Activated CD4-positive, alpha-beta T cell treated with anti-CD3 and anti-CD28 coated beads for 48 hours (primary cell): ENCODE results near the gene FNDC4.

ENCODE experiments used
- DNase-seq: peaks from one replicate; pipeline ENCODE4 v3.0.0-alpha.2; 2020

Gene FNDC4

DNA sequence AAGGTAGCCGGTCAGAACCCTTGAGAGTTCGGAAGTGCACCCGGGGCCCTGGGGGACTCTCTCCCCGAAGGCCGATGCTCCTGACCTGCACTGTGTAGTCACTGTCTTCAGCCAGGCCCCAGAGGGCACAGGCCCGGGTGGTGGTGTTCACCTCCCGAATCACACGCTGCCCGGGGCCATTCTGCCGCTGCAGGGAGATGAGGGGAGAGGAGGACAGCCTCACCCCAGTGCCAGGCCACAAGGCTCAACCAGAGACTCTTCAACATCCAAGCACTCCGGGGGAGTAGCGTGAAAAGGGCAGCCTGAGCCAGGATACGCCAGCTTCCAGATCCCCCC, 1.1 kb downstream of the FNDC4 start:
- DNase-seq = no peak

DNA sequence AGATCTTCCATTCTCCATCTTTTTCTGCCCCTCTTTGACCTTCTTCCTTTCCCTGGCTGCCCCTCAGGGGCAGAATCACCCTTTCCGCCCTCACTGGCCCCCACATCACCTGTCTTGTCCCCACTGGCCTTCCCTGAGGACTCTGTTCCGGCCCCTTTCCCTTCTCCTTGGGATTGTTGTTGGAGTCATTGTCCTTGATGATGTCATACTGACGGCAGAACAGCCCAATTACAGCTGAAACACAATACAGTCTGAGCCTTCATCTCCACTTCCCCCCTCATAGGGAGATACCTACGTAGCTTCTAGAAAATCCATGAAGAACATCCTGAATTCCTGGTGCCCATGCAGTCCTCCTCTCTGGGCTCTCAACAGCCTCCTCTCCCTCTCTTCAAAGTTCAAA, 2.4 kb downstream of the FNDC4 start:
- no peak for DNase-seq

DNA sequence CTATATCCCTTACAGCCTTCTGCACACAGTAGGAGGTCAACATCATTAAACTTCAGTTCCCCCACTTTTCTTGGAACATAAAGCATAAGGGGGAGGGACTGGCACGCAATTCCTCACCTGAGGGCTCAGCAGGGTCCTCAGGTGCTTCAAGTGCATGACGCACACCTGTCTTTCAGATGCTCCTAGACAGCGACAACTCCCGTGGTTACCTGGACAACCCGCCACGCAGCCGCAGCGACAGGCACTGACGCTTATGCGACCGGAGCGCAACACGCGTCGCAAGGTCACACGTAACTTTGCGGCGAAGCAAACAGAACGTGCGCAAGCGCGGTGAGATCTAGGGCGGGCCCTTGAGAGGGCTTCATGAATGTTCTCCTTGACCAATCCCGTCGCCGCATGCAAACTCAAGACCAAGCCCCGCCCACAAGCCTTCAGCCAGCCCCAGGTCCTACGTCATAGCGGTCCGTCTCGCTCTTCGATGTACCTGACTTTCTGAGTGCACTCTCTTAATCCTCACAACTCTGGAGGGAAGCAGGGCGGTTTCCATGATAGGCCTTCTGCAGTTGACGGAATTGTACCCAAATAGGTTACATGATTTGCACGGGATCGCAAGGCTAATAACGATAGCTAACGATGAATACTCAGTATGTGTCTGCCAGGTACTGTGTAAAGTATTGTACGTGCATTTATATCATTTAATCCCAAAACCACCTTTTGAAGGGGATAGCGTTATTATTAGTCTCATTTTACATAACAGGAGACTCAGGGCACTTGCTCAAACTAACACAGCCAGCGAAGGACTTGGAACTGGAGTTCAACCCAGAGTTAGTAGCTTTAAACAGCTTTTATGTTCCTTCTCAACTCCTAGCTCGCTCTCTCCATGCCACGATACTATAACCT, 5.3 kb downstream of the FNDC4 start, which contains the start of gene IFT172:
TSS of gene IFT172 (minus strand) at position 246 of the 900 bp plus-strand sequence. CDS start at position 156, 90 bp downstream.
- DNase-seq = peak; percentile 100

DNA sequence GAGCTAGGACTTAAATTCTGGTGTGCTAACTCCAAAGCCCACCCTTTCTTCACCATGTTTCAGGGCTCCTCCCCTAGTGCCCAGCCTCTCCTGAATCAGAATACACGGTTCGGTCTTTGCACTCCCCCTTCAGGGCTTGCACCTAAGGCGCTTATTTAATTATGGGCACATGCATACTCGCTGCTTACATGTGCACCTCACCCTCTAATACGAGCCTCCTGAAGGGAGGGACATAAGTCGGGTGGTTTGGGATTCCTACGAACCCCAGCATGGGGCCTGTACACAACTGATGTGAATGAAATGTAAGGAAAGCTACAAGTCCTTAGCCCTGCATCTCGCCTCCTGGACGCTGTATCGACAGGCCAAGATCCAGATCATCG, 5.9 kb downstream of the FNDC4 start:
- no peak for DNase-seq

DNA sequence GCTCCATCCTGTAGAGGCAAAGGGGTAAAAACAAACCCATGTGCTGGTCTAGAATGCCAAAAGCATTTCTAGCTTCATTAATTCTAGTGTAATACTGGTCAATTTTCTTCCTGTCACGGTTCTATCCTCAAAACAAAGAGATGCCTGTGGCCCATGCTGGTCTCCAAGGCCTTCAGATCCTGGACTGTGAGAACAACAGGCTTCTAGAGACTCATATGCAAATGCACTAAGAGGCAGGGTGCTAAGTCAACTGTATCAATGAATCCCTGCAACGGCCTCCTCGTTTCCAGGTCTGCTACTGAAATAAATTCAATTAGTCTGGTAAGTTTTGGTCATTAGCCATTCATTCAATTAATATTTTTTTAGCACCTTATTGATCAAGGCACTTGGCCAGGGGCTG, 9.5 kb downstream of the FNDC4 start:
- DNase-seq = no peak

DNA sequence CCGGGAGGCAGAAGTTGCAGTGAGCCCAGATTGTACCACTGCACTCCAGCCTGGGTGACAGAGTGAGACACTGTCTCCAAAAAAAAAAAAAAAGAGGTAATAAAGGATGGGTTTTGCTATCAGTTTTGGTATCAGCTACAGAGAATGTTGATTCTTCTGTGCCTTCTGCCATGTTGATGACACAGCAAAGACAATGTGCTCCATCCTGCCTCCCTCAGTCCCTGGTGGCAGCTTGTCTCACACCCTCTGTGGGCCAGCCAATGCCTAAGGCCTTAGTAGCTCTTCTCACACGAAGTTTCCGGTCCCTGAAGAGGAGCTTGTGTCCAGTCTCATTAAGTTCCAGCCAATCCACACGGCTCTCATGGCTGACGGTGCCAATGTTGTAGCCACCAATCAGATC, 23.0 kb downstream of the FNDC4 start:
- DNase-seq = no peak

DNA sequence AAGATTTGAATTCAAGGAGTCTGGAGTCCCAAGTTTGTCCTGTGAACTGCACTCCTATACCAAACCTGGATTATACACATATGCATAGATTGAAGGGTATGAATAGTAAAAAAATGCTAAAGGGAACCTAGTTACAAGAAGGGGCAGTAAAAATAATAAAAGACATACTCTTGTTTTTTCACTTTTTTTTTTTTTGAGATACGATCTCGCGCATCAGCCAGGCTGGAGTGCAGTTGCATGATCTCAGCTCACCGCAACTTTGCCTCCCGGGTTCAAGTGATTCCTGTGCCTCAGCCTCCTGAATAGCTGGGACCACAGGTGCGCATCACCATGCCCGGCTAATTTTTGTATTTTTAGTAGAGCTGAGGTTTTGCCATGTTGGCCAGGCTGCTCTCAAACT, 30.6 kb downstream of the FNDC4 start:
- DNase-seq = no peak

DNA sequence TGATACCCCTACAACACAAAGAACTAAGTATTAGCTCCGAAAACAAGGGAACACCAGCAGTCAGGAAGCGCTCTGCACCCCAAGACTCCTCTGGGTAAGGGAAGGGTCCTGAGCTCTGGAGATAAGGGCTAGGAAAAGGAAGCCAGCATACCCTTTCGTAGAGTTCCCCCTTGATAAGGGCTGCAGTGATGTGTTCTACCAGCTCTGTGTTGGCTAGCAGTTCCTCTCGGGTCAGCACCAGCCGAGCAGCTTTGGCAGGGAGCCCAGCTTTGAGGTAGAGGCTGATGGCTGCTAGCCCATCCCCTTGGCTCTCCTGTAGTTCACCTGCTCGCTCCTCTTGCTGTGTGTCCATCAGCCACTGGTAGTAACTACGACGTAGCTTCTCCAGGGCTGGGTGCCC, 33.9 kb downstream of the FNDC4 start:
- DNase-seq = no peak

DNA sequence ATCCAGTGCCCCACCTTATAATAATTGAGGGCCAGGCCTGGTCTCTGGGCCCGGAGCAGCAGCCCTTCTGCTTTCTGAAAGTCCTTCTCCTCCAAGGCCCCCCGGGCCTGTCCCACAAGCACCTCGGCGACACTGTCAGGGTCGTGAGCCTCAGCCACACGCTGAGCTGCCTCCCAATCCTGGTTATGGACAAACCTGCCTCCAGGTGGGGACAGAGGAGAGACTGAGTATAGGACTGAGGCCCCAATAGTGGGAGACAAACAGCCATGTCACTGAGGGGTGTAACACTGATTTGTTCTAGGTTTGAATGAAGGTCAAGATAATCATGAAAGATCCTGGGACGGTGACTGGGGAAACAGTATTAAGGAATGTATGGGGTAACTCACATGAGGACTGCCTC, 41.0 kb downstream of the FNDC4 start:
- no peak for DNase-seq

DNA sequence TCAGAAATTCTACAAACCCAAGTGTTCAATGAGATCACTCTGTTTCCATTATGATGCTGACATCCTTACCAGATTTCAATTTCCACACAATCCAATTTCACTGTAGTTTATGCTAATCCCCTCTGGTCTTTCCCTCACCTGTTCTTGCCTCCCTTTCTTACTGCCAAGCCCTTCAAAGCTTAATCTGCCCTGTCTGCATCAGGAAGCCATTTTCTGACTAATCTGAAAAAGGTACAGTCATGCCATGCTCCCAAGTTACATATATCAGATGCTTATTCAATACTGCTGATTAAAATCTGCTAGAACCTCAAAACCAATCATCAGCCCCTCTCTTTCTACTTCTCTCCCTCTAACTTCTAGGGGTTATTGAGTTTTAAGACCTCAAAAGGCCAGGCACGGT, 43.9 kb downstream of the FNDC4 start:
- DNase-seq = no peak

DNA sequence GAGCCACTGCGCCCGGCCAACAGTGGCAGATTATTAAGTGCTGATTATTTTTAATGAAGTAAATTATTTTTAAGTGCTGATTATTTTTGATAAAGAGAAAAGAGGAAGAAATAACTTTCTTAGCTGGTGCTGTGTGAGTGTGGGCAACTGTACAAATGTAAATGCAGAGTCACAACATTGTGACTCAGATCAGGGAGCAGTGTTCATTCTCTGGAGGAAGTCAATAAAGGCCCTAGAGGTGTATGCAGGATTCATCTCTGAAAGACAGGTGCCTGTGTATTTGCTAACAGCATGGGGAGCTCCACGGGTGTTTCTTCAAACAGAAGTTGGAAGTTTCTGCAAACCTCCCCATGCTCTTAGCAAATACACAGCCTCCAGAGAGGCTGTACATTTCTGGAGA, 46.6 kb downstream of the FNDC4 start:
- no peak for DNase-seq

DNA sequence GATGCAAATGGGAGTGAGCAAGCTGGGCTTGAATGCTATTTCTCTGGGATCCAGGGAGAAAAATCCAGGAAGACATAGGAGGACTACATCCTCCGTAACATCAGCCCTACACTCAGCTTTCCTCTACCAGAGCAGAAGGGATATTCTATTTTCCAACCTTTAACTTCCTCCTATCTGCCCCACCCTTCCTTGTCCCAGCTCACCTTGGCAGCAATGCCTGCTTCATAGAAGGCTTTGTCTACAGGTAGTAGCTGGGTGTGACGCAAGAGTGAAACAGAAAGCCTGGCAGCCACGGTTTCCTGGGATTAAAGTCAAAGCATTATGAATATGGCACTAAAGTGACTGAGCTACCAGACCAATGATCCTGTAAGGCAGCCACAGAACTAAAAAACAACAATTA, 48.9 kb downstream of the FNDC4 start:
- DNase-seq = peak; percentile 21

DNA sequence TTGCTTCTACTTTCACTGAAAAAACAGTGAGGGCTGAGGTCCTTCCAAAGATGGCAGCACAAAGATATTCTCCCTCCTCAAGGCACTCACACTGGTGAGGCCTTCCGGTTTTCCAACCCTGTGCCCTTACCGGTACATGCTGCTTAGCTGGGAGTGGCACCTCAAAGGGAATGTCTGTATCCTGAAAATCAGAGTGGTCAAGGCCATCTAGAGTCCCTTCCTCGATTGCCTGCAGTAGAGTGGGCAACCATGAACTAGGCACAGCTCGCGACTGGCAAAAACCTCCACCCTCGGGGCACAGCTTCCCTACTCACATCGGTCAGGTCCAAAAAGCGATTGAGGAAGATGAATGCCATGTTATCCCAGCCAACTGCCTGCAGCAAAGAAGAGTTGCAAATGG, 49.4 kb downstream of the FNDC4 start:
- no peak for DNase-seq

DNA sequence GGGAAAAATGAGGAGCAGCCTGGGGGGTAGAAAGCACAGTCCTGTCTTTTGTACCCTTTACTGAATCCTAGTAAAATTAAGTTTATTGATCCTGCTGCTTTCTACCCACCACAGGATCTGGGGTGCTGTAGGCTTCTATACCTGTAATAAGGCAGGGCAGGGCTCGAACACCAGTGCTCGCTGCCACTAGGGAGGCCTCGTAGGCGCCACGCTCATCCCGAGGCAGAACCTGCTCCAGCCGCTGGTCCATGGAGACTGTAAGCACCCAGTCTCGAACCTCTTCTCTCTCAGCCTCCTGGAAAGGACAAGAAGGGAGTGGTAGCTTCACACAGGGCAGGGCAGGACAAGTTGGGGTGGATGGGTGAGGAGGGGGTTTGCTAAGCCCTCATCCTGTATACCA, 49.8 kb downstream of the FNDC4 start:
- no peak for DNase-seq

DNA sequence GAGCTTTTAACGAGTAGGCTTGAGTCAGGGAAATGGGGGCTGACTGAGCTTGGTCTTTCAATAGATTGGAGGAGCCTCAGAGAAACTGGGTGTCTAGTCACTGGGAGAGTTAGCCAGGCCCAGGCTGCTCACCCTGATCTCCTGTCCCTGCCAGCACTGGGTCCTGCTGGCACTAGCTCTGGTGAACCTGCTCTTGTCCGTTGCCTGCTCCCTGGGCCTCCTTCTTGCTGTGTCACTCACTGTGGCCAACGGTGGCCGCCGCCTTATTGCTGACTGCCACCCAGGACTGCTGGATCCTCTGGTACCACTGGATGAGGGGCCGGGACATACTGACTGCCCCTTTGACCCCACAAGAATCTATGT, 52.1 kb downstream of the FNDC4 start:
- no peak for DNase-seq

DNA sequence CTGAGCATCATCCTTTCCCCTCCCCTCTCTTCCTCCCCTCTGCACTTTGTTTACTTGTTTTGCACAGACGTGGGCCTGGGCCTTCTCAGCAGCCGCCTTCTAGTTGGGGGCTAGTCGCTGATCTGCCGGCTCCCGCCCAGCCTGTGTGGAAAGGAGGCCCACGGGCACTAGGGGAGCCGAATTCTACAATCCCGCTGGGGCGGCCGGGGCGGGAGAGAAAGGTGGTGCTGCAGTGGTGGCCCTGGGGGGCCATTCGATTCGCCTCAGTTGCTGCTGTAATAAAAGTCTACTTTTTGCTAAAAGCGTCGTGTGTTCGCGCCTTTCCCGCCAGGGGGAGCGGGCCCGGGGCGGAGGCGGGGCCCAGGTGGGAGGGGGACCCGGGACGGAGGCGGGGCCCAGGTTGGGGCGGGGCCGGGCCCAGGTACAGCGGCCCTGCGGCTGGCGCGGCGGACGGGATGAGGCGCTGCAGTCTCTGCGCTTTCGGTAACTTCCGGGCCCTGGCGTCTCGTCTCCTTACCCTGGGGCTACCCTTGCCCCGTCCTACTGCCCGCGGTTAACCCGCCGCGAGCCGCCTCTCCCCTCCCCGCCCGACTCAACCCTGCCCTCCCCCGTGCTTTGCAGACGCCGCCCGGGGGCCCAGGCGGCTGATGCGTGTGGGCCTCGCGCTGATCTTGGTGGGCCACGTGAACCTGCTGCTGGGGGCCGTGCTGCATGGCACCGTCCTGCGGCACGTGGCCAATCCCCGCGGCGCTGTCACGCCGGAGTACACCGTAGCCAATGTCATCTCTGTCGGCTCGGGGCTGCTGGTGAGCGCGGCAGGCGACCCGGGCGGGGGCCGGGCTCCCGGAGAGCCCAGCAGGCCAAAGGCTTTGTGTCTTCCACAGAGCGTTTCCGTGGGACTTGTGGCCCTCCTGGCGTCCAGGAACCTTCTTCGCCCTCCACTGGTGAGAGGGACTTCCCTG, 52.8 kb downstream of the FNDC4 start, which contains the start of gene KRTCAP3:
TSS of gene KRTCAP3 (plus strand) at position 424 of the 962 bp plus-strand sequence. CDS start at position 456, 32 bp downstream.
- peak; percentile 43 for DNase-seq
